Measurements from ENCODE around the gene WDR27.

GRCh38 chr6:169719117-169719516 lies 17.3 kb upstream of the WDR27 start:
- TF ChIP-seq CTCF (IDR thresholded peaks at IDR 0.05 in 4 of 5, conservative IDR thresholded peaks at IDR 0.05 in 1 of 5) (no peak), POLR2A (IDR thresholded peaks at IDR 0.05) (no peak)

Data from gastrocnemius medialis (tissue), 4 donors.